ENCODE results near the gene TAMALIN.
A peak's percentile ranks its signal among the peaks of the same experiment; 100 is the strongest.

TAMALIN gene

DNA sequence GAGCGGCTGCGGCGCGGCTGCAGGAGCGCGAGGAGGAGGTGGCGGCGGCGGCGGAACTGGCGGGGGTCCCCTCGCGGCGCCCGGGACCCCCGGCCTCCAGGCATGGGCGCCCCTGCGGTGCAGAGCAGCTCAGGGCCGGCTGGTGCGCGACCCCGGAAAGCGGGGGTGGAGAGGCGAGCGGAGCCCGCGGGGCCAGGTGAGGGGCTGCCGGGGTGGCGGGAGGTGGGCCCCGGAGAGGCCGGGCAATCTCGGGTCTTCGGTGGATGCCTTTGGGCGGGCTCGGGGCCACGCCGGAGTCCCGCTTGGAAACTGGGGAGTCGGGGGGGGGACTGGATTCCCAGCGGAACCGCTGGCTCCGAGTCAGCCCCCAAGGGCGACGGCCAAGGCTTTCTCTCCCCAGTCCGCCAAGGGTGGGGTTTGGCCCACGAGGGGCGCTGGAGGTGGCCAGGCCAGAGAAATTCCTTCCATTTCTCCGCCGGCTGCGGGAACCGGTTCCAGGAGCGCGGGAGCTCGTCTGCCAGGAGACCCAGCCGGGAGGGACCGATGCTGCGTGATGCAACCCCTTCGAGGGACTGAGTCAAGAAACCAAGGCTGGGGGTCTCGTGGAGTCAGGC lies 30.6 kb downstream of the TAMALIN start:
- TF ChIP-seq, protein P1, sequence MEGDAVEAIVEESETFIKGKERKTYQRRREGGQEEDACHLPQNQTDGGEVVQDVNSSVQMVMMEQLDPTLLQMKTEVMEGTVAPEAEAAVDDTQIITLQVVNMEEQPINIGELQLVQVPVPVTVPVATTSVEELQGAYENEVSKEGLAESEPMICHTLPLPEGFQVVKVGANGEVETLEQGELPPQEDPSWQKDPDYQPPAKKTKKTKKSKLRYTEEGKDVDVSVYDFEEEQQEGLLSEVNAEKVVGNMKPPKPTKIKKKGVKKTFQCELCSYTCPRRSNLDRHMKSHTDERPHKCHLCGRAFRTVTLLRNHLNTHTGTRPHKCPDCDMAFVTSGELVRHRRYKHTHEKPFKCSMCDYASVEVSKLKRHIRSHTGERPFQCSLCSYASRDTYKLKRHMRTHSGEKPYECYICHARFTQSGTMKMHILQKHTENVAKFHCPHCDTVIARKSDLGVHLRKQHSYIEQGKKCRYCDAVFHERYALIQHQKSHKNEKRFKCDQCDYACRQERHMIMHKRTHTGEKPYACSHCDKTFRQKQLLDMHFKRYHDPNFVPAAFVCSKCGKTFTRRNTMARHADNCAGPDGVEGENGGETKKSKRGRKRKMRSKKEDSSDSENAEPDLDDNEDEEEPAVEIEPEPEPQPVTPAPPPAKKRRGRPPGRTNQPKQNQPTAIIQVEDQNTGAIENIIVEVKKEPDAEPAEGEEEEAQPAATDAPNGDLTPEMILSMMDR (IDR thresholded peaks at IDR 0.05; ENCODE audit: low read depth, low read length), result peak; percentile 11; the same call in 1 of the 2 replicates
- peaks cover 6% of the 10 kb centered on the region; the same call in 1 of the 2 replicates for H3K36me3 ChIP-seq
- H3K4me3 ChIP-seq (ENCODE audit: low read depth, low read length), result peak overlapping the region; percentile 91
- H3K9me3 ChIP-seq (ENCODE audit: severe bottlenecking), result no peaks in the 10 kb centered on the region
- no peaks in the 10 kb centered on the region for H3K27me3 ChIP-seq (ENCODE audit: insufficient read depth, low read depth, severe bottlenecking)
- H3K27ac ChIP-seq, result peak overlapping the region; percentile 75
- DNase-seq, result peak; percentile 47

DNA sequence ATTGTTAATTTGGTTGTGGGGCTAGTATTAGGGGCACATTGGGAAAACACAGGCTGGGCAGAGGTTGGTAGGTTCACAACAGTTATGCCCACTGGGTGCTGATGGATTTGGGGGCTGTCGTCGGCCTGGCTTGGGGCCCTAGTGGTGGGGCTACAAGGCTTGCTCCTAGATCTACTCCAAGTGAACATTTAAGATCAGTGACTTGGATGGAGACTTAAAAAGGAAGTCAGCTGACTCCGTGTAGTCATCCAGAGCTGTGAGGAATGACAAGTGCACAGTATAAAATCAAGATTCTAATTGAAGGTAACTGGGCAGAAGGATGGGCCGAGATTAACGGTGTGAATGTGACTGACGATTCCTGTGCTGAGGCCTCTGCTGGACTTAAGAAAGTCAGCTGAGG lies 31.7 kb downstream of the TAMALIN start:
- H3K27me3 ChIP-seq (ENCODE audit: insufficient read depth, low read depth, severe bottlenecking), result no peaks in the 10 kb centered on the region
- no peaks in the 10 kb centered on the region for H3K9me3 ChIP-seq (ENCODE audit: severe bottlenecking)
- TF ChIP-seq, protein P1 (IDR thresholded peaks at IDR 0.05; ENCODE audit: low read depth, low read length), result no peak
- no peak overlapping the region for H3K4me3 ChIP-seq (ENCODE audit: low read depth, low read length)
- no peak for DNase-seq
- H3K36me3 ChIP-seq, result peaks cover 13% of the 10 kb centered on the region; the same call in 1 of the 2 replicates
- no peak overlapping the region for H3K27ac ChIP-seq

- DNase-seq, result no peak
- Histone ChIP-seq H3K27ac (no peak overlapping the region), H3K4me3 (ENCODE audit: low read depth, low read length) (no peak overlapping the region), H3K27me3 (ENCODE audit: insufficient read depth, low read depth, severe bottlenecking) (no peaks in the 10 kb centered on the region), H3K36me3 (peaks cover 22% of the 10 kb centered on the region), H3K9me3 (ENCODE audit: severe bottlenecking) (no peaks in the 10 kb centered on the region)
- TF ChIP-seq, protein P1 (IDR thresholded peaks at IDR 0.05; ENCODE audit: low read depth, low read length), result no peak
Measured at GRCh38 chr12:52041035-52041434, 34.3 kb downstream of the TAMALIN start.

DNA sequence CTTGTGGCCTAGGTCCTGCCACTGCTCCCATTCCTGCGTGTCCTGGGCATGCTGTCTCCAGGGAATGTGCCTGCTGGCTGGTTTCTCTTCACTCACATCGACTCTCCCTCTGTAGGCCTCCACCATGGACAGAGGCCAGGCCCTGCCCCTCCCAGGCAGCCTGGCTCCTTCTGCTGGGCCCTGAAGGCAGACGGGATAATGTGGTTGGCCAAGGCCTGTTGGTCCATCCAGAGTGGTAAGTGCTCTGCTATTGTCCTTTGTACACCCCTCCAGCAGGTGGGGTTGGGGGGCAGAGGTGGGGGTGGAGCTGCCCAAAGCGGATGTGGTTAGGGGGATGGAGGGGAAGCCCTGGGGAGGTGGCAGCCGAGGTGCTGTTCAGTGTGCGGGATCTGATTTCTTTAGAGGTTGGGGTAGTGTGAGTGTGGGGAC lies 35.0 kb downstream of the TAMALIN start:
- no peaks in the 10 kb centered on the region for H3K27me3 ChIP-seq (ENCODE audit: insufficient read depth, low read depth, severe bottlenecking)
- no peak overlapping the region for H3K4me3 ChIP-seq (ENCODE audit: low read depth, low read length)
- no peak overlapping the region for H3K27ac ChIP-seq
- DNase-seq, result no peak
- TF ChIP-seq, protein P1 (IDR thresholded peaks at IDR 0.05; ENCODE audit: low read depth, low read length), result no peak
- peaks cover 22% of the 10 kb centered on the region for H3K36me3 ChIP-seq
- H3K9me3 ChIP-seq (ENCODE audit: severe bottlenecking), result no peaks in the 10 kb centered on the region

GRCh38 chr12:52042706-52043385 lies 36.1 kb downstream of the TAMALIN start:
- Histone ChIP-seq H3K36me3 (peaks cover 22% of the 10 kb centered on the region), H3K27ac (no peak overlapping the region), H3K9me3 (ENCODE audit: severe bottlenecking) (no peaks in the 10 kb centered on the region), H3K4me3 (ENCODE audit: low read depth, low read length) (no peak overlapping the region), H3K27me3 (ENCODE audit: insufficient read depth, low read depth, severe bottlenecking) (no peaks in the 10 kb centered on the region)
- no peak for DNase-seq
- TF ChIP-seq, protein P1 (IDR thresholded peaks at IDR 0.05; ENCODE audit: low read depth, low read length), result no peak
